ENCODE data around the gene VSIG8.

DNA sequence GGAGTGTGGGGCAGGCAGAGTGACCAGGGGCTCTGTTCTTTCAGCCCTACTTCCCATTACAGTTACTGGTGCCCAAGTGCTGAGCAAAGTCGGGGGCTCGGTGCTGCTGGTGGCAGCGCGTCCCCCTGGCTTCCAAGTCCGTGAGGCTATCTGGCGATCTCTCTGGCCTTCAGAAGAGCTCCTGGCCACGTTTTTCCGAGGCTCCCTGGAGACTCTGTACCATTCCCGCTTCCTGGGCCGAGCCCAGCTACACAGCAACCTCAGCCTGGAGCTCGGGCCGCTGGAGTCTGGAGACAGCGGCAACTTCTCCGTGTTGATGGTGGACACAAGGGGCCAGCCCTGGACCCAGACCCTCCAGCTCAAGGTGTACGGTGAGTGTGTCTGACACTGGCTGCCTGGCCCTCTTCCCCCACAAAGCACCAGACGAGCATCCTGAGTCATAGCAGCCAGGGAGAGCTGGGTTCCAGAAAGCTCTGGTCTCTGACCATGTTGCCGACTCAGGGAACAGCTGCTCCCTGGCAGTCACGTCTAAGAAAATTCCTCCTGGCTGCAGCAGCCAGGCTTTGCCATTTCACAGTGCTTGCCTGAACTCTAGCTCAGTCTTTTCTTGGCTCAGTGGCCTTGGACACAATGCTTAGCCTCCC is 32.5 kb downstream of the VSIG8 start:
- no peak for TF ChIP-seq EZH2 (IDR thresholded peaks at IDR 0.05)
- TF ChIP-seq POLR2AphosphoS5 (IDR thresholded peaks at IDR 0.05; ENCODE audit: borderline replicate concordance, low read depth, low read length): no peak

Measured in SK-N-MC (cell line).